GM13976 (cell line): ENCODE measurements around the gene LHFPL6.

Source experiments
- DNase-seq: peaks from one replicate; pipeline ENCODE4 v3.0.0; 2012; ENCODE audit warnings: low spot score
- in situ Hi-C: fragments of 300-500 bp; cut with MboI; formaldehyde crosslinking; loops from one replicate; pipeline ENCODE4 v1.12.0; 2022; ENCODE audit warnings: low sequenced_read_pairs, mixed read lengths, inconsistent platforms; ENCODE audit not compliant: unreplicated experiment
- TF ChIP-seq, protein P1 (sequence below): IDR thresholded peaks from 2 replicates; pipeline ENCODE4 v1.5.1; 2012; ENCODE audit warnings: borderline replicate concordance, mild to moderate bottlenecking; ENCODE audit not compliant: insufficient read depth; ENCODE audit errors: extremely low read depth, missing control alignments, control extremely low read depth

Gene LHFPL6

DNA sequence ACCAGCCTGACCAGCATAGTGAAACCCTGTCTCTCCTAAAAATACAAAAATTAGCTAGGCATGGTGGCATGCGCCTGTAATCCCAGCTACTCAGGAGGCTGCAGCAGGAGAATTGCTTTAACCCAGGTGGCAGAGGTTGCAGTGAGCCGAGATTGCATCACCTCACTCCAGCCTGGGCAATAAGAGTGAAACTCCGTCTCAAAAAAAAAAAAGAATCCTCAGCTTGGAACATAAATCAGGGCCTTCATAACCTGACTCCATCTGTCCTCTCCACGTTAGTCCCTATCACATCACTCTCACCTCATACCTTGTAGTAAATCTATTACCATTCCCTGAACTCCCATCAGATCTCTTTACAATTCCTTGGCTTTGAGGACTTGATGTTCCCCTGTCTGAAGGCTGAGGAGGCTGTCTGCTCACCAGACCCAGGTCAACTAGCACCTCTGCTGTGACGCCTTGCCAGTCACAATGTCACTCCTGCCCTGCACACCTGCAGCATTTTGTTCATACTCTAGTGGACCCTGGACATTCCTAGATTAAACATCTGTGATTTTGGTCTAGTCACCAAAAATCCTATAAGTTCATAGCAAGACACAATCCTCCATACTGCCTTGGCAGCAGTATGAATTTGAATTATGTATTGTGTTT, 15.9 kb downstream of the LHFPL6 start:
- TF ChIP-seq, protein P1, sequence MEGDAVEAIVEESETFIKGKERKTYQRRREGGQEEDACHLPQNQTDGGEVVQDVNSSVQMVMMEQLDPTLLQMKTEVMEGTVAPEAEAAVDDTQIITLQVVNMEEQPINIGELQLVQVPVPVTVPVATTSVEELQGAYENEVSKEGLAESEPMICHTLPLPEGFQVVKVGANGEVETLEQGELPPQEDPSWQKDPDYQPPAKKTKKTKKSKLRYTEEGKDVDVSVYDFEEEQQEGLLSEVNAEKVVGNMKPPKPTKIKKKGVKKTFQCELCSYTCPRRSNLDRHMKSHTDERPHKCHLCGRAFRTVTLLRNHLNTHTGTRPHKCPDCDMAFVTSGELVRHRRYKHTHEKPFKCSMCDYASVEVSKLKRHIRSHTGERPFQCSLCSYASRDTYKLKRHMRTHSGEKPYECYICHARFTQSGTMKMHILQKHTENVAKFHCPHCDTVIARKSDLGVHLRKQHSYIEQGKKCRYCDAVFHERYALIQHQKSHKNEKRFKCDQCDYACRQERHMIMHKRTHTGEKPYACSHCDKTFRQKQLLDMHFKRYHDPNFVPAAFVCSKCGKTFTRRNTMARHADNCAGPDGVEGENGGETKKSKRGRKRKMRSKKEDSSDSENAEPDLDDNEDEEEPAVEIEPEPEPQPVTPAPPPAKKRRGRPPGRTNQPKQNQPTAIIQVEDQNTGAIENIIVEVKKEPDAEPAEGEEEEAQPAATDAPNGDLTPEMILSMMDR: no peak
- in situ Hi-C loops: no loop called here
- no peak for DNase-seq

DNA sequence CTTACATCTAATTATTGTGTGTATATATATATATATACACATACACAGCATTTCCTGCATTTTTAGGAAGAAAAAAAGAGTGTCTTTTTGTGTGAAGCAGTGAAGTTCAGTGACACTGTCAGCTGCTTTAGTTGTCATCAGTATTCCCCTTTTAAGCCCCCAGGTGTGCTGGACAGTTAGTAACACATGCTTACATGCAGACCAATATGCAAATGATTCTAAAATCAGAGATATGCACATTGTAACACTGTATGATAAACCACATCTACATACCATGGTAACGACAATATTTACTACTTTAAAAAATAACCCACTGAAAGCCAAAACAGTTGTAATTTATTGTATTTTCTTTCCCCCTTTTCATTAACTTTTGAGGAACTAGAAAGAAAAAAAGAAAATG, 16.8 kb downstream of the LHFPL6 start:
- in situ Hi-C loops: no loop called here
- TF ChIP-seq, protein P1: no peak
- DNase-seq: no peak

DNA sequence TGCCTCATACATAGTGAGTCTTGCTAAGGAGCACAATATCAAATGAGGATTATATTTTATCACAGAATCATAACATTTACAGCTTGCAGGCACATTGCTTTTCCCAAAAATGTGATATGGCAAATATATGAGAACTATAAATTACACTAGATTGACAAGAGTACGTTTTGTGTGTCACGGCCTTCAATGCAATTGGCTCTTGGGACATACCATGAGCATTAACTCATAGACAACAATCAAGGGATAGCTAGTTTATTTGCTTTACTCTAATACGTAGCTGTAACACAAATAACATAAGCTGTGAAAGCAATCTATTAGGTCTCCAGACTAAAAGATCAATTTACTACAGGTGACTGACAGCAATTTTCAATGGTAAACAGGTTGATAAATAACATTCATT, 17.8 kb downstream of the LHFPL6 start:
- no peak for DNase-seq
- TF ChIP-seq, protein P1: no peak
- in situ Hi-C loops: no loop called here

DNA sequence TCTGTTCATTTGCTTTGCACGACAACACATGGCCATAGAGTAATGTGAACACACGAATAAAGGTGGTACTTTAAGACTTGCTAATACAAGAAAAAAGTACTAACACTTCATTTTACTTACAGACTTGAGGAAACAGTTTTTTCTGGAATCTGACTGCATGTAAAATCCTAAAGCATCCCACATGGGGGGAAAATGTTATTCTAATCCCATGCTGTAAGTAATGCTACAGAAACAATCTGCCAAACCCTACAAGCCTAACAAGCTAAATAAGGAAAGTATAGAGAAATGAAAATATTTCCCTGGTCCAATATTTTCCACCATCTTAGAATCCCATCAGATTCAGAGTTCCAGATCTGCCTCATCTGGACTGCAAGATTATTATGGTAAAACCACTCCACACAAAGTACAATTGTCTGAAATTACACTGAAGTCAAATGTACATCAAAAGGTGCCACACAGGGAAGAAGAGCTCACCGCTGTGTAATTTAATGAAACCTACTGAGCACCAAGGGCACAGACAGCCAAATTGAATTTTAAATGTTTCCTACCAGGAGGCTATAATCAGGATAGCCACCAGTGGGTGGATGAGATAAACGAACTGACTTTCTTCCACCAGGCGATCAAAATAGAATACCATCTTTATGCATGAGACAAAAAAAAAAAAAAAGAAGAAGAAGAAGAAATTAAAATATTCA, 22.0 kb downstream of the LHFPL6 start:
- in situ Hi-C loops: no loop called here
- TF ChIP-seq, protein P1: no peak

DNA sequence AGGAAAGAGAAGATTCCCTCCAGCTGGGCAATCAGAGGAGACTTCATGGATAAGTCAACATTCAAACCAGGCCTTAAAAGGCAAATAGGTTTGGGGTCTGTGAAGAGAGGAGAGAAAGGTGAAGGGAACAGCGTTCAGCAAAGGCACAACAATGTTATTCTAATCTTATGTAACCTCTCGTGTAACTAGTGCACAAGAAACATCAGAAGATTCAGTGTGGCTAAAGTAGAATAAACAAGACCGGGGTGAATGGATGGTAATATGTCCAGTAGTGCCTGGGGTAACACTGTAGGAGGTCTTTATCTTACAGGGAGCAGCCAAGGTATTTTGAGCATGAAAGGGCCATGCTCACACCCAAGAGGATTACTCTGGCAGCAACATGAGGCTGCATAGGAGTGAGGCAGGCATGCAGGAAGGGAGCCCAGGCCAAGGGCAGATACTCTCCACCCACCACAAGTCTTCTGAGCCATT, 24.1 kb downstream of the LHFPL6 start:
- no peak for DNase-seq
- in situ Hi-C loops: no loop called here
- TF ChIP-seq, protein P1: no peak

More for the DNA sequence above, 22.0 kb downstream of the LHFPL6 start:
- no peak for DNase-seq

DNA sequence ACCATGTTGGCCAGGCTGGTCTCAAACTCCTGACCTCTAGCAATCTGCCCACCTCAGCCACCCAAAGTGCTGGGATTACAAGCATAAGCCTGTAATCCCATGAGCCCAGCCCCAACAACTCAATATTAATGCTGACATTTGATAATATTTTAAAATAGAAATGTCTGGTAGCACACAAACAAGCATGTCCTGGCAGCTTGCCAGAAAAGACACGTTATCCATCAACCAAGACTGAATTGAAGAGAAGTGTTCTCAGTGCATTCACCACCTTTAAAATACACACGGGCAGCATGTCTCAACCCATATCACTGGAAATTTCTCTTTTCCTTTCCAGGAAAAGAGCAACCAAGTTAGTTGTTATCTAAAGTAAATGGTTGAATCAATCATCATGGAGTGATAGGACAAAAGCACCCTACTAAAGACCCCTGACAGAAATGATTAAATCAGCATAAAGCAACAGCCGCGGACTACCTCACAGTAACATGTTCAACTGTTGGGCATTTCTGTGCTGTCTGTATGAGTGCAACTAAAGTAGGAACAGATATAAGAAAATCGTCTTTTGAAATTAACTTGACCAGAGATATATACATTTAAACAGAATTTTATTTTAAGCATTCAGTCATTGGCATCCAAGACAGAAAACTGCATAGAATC, 25.0 kb downstream of the LHFPL6 start:
- in situ Hi-C loops: no loop called here
- DNase-seq: no peak
- TF ChIP-seq, protein P1: no peak
